ENCODE results near the gene EP400.

The EP400 gene

DNA sequence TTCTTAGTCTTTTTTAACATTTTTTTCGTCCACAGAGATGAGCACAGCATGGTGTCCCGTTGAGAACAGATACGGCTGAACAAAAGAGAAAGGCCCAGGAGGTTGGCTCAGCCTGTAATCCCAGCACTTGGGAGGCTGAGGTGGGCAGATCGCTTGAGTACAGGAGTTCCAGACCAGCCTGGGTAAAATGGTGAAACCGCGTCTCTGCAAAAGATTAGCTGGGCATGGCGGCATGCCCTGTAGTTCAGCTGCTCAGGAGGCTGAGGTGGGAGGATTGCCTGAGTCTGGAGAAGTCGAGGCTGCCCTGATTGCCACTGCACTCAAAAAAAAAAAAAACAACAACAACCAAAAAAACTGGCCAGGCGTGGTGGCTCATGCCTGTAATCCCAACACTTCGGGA, 5.9 kb upstream of the EP400 start:
- Histone ChIP-seq H4K20me1 (ENCODE audit: control insufficient read depth, insufficient read depth, low read depth, low read length) (0 out of 2 replicates have a peak, but pooled peaks cover 3% of the 10 kb centered on the region), H3K79me2 (ENCODE audit: control insufficient read depth, low read length) (no peaks in the 10 kb centered on the region), H3K9me3 (ENCODE audit: control insufficient read depth, insufficient read depth, low read length) (no peaks in the 10 kb centered on the region), H3K27ac (ENCODE audit: low read depth, low read length) (no peak overlapping the region), H3K27me3 (ENCODE audit: control insufficient read depth, low read length) (no peaks in the 10 kb centered on the region), H3F3A (ENCODE audit: control insufficient read depth, insufficient read depth) (peaks cover 13% of the 10 kb centered on the region), H3K4me1 (ENCODE audit: control insufficient read depth, low read length) (no peaks in the 10 kb centered on the region), H3K36me3 (ENCODE audit: control insufficient read depth, low read length) (peaks cover 52% of the 10 kb centered on the region), H3K9me2 (replicated peaks; ENCODE audit: control insufficient read depth, low read length) (no peaks in the 10 kb centered on the region), H3K4me2 (ENCODE audit: low read length) (no peak overlapping the region), H3K4me3 (ENCODE audit: low read length) (no peak overlapping the region)
- TF ChIP-seq, protein P1, sequence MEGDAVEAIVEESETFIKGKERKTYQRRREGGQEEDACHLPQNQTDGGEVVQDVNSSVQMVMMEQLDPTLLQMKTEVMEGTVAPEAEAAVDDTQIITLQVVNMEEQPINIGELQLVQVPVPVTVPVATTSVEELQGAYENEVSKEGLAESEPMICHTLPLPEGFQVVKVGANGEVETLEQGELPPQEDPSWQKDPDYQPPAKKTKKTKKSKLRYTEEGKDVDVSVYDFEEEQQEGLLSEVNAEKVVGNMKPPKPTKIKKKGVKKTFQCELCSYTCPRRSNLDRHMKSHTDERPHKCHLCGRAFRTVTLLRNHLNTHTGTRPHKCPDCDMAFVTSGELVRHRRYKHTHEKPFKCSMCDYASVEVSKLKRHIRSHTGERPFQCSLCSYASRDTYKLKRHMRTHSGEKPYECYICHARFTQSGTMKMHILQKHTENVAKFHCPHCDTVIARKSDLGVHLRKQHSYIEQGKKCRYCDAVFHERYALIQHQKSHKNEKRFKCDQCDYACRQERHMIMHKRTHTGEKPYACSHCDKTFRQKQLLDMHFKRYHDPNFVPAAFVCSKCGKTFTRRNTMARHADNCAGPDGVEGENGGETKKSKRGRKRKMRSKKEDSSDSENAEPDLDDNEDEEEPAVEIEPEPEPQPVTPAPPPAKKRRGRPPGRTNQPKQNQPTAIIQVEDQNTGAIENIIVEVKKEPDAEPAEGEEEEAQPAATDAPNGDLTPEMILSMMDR (IDR thresholded peaks at IDR 0.05; ENCODE audit: low read depth, low read length, poor library complexity, severe bottlenecking): no peak
- no peak for TF ChIP-seq EZH2phosphoT487 (IDR thresholded peaks at IDR 0.05; ENCODE audit: borderline replicate concordance, low read length)

DNA sequence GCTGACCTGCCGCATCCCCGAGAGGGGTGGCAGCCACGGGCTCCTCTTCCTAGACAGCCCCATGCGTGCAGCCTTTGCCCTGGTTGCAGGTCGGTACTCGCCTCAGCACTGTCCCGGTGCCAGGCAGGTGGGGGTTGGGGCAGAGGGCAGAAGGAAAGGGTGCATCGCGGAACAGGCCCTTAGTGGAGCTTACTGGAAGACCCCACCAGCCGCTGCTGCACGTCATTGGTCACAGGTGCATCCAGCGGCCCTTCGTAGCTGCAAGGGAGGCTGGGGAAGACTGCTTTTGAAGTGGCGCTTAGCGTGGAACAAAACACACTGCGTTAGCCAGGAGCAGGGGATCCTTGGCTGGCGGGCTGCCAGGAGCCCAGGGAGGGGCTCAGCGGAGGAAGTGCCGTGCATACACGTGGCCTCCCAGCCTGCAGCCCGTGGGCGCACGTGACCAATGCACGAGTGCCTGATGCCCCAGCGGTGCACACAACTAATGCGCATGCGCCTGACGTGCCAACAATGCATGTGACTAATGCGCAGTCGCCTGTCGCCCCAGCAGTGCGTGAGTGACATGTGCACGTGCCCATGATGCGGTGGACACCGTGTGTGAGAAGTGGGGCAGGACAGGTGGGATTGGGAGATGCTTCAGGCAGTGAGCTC, 5.0 kb upstream of the EP400 start:
- no peak overlapping the region for H3K4me2 ChIP-seq (ENCODE audit: low read length)
- TF ChIP-seq EZH2phosphoT487 (IDR thresholded peaks at IDR 0.05; ENCODE audit: borderline replicate concordance, low read length): no peak
- TF ChIP-seq, protein P1 (IDR thresholded peaks at IDR 0.05; ENCODE audit: low read depth, low read length, poor library complexity, severe bottlenecking): no peak
- no peaks in the 10 kb centered on the region for H3K79me2 ChIP-seq (ENCODE audit: control insufficient read depth, low read length)
- H3K27me3 ChIP-seq (ENCODE audit: control insufficient read depth, low read length): no peaks in the 10 kb centered on the region
- H3K9me3 ChIP-seq (ENCODE audit: control insufficient read depth, insufficient read depth, low read length): no peaks in the 10 kb centered on the region
- H3K9me2 ChIP-seq (replicated peaks; ENCODE audit: control insufficient read depth, low read length): no peaks in the 10 kb centered on the region
- no peak overlapping the region for H3K4me3 ChIP-seq (ENCODE audit: low read length)
- H4K20me1 ChIP-seq (ENCODE audit: control insufficient read depth, insufficient read depth, low read depth, low read length): 0 out of 2 replicates have a peak, but pooled peaks cover 3% of the 10 kb centered on the region
- H3K36me3 ChIP-seq (ENCODE audit: control insufficient read depth, low read length): peaks cover 44% of the 10 kb centered on the region
- no peak overlapping the region for H3K27ac ChIP-seq (ENCODE audit: low read depth, low read length)
- peaks cover 13% of the 10 kb centered on the region for H3F3A ChIP-seq (ENCODE audit: control insufficient read depth, insufficient read depth)
- H3K4me1 ChIP-seq (ENCODE audit: control insufficient read depth, low read length): peaks cover 4% of the 10 kb centered on the region

DNA sequence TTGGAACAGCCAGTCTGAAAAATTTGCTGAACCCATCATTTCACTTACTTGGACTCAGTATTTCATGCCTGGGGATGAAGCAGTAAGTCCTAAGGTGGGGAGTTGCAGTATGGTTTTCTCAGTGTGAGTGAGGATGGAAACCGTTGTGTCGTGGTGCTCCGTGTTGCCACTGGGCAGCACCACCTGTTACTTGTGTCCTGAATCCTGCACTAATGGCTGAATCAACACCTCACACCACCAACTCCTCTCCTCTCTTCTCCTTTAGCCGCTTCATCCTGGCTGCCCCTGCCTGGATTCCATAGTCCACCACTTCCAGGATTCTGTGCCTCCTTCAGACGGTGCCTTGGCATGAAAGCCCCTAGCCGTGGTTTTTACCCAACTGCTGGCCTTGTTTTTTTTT, 3.0 kb upstream of the EP400 start:
- TF ChIP-seq, protein P1 (IDR thresholded peaks at IDR 0.05; ENCODE audit: low read depth, low read length, poor library complexity, severe bottlenecking): no peak
- TF ChIP-seq EZH2phosphoT487 (IDR thresholded peaks at IDR 0.05; ENCODE audit: borderline replicate concordance, low read length): no peak
- Histone ChIP-seq H3K27me3 (ENCODE audit: control insufficient read depth, low read length) (no peaks in the 10 kb centered on the region), H3K4me2 (ENCODE audit: low read length) (no peak overlapping the region), H3K9me2 (replicated peaks; ENCODE audit: control insufficient read depth, low read length) (no peaks in the 10 kb centered on the region), H3K9me3 (ENCODE audit: control insufficient read depth, insufficient read depth, low read length) (no peaks in the 10 kb centered on the region), H3K27ac (ENCODE audit: low read depth, low read length) (no peak overlapping the region), H3K4me3 (ENCODE audit: low read length) (no peak overlapping the region), H4K20me1 (ENCODE audit: control insufficient read depth, insufficient read depth, low read depth, low read length) (0 out of 2 replicates have a peak, but pooled peaks cover 5% of the 10 kb centered on the region), H3K36me3 (ENCODE audit: control insufficient read depth, low read length) (peaks cover 26% of the 10 kb centered on the region), H3F3A (ENCODE audit: control insufficient read depth, insufficient read depth) (peaks cover 13% of the 10 kb centered on the region), H3K79me2 (ENCODE audit: control insufficient read depth, low read length) (peaks cover 19% of the 10 kb centered on the region), H3K4me1 (ENCODE audit: control insufficient read depth, low read length) (peaks cover 8% of the 10 kb centered on the region)
